ENCODE measurements around the gene ASAH2B. TPM values are rescaled to one million over a fixed set of nuclear protein-coding genes. Genes with fewer than 3 reads are reported as not detected.
"Not testable (repeated sequence)": the region's sequence is repeated elsewhere in the genome, so short reads cannot be mapped to it uniquely, and the experiment has no call there.

Gene ASAH2B
- total RNA-seq, 1 experiment from 2014 or later = 3.8 TPM

- H3K9me2 ChIP-seq (ENCODE audit: insufficient read depth); H4K20me1 ChIP-seq (ENCODE audit: insufficient read depth); POLR2A ChIA-PET (ENCODE audit: unreplicated experiment); H2AFZ ChIP-seq; CTCF ChIA-PET; intact Hi-C loops (cut with micrococcal nuclease; ENCODE audit: unreplicated experiment); H3K27me3 ChIP-seq (ENCODE audit: insufficient read depth, low read depth); H3F3A ChIP-seq (ENCODE audit: insufficient read depth, low read depth); H3K4me3 ChIP-seq; BruUV-seq (replicated peaks); DNase-seq; H3K27ac ChIP-seq; H3K4me2 ChIP-seq; H3K4me1 ChIP-seq (replicated peaks; ENCODE audit: insufficient read depth); H3K36me3 ChIP-seq (ENCODE audit: low read depth); H3K79me2 ChIP-seq (ENCODE audit: low read depth); H3K9me3 ChIP-seq (ENCODE audit: insufficient read depth, low read depth): not testable (repeated sequence)
Observed at GRCh38 chr10:50766774-50767513, 27.2 kb downstream of the ASAH2B start.

- BruUV-seq (replicated peaks); H2AFZ ChIP-seq; POLR2A ChIA-PET (ENCODE audit: unreplicated experiment); H3K9me3 ChIP-seq (ENCODE audit: insufficient read depth, low read depth); H3K9me2 ChIP-seq (ENCODE audit: insufficient read depth); H3K4me3 ChIP-seq; H3K79me2 ChIP-seq (ENCODE audit: low read depth); CTCF ChIA-PET; H4K20me1 ChIP-seq (ENCODE audit: insufficient read depth); H3F3A ChIP-seq (ENCODE audit: insufficient read depth, low read depth); DNase-seq; intact Hi-C loops (cut with micrococcal nuclease; ENCODE audit: unreplicated experiment); H3K36me3 ChIP-seq (ENCODE audit: low read depth); H3K27me3 ChIP-seq (ENCODE audit: insufficient read depth, low read depth); H3K4me1 ChIP-seq (replicated peaks; ENCODE audit: insufficient read depth); H3K4me2 ChIP-seq; H3K27ac ChIP-seq: not testable (repeated sequence)
Observed at GRCh38 chr10:50772042-50772441, 32.3 kb downstream of the ASAH2B start.

GRCh38 chr10:50774868-50775267 is 35.1 kb downstream of the ASAH2B start:
- H4K20me1 ChIP-seq (ENCODE audit: insufficient read depth); intact Hi-C loops (cut with micrococcal nuclease; ENCODE audit: unreplicated experiment); H3K27ac ChIP-seq; BruUV-seq (replicated peaks); H3K36me3 ChIP-seq (ENCODE audit: low read depth); H3K79me2 ChIP-seq (ENCODE audit: low read depth); DNase-seq; H3K4me2 ChIP-seq; POLR2A ChIA-PET (ENCODE audit: unreplicated experiment); H3F3A ChIP-seq (ENCODE audit: insufficient read depth, low read depth); H3K9me2 ChIP-seq (ENCODE audit: insufficient read depth); H3K4me1 ChIP-seq (replicated peaks; ENCODE audit: insufficient read depth); H3K9me3 ChIP-seq (ENCODE audit: insufficient read depth, low read depth); CTCF ChIA-PET; H3K4me3 ChIP-seq; H3K27me3 ChIP-seq (ENCODE audit: insufficient read depth, low read depth); H2AFZ ChIP-seq: not testable (repeated sequence)

DNA sequence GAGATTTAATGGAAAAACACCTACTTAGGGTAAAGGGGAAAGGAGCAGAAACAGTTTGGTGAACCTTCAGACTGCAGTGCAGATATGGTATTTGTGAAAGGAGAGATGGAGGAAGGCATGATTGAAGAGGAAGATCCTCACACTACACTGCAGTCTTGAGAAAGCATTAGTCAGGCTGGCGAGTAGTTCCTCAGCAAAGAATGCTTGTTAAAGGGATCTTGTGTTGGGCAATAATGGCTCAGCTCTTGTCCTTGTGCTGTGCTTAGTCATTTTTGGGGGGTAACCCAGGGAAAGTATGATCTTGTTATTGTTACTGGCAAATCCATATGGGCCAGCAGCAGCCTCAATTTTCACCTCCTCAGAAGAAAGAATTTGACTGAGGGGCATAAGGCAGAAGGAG is 40.3 kb downstream of the ASAH2B start:
- POLR2A ChIA-PET (ENCODE audit: unreplicated experiment); H3K9me2 ChIP-seq (ENCODE audit: insufficient read depth); H3K27me3 ChIP-seq (ENCODE audit: insufficient read depth, low read depth); DNase-seq; H3K27ac ChIP-seq; H3K36me3 ChIP-seq (ENCODE audit: low read depth); H3K9me3 ChIP-seq (ENCODE audit: insufficient read depth, low read depth); H3K79me2 ChIP-seq (ENCODE audit: low read depth); BruUV-seq (replicated peaks); H2AFZ ChIP-seq; H3F3A ChIP-seq (ENCODE audit: insufficient read depth, low read depth); H4K20me1 ChIP-seq (ENCODE audit: insufficient read depth); H3K4me1 ChIP-seq (replicated peaks; ENCODE audit: insufficient read depth); CTCF ChIA-PET; intact Hi-C loops (cut with micrococcal nuclease; ENCODE audit: unreplicated experiment); H3K4me3 ChIP-seq; H3K4me2 ChIP-seq: not testable (repeated sequence)

GRCh38 chr10:50782017-50782416 is 42.3 kb downstream of the ASAH2B start:
- H3K4me2 ChIP-seq; H3K79me2 ChIP-seq (ENCODE audit: low read depth); H3K27ac ChIP-seq; H3K9me2 ChIP-seq (ENCODE audit: insufficient read depth); H3K36me3 ChIP-seq (ENCODE audit: low read depth); H4K20me1 ChIP-seq (ENCODE audit: insufficient read depth); H3K27me3 ChIP-seq (ENCODE audit: insufficient read depth, low read depth); H3K4me1 ChIP-seq (replicated peaks; ENCODE audit: insufficient read depth); H2AFZ ChIP-seq; H3K4me3 ChIP-seq; CTCF ChIA-PET; intact Hi-C loops (cut with micrococcal nuclease; ENCODE audit: unreplicated experiment); DNase-seq; POLR2A ChIA-PET (ENCODE audit: unreplicated experiment); BruUV-seq (replicated peaks); H3K9me3 ChIP-seq (ENCODE audit: insufficient read depth, low read depth); H3F3A ChIP-seq (ENCODE audit: insufficient read depth, low read depth): not testable (repeated sequence)

DNA sequence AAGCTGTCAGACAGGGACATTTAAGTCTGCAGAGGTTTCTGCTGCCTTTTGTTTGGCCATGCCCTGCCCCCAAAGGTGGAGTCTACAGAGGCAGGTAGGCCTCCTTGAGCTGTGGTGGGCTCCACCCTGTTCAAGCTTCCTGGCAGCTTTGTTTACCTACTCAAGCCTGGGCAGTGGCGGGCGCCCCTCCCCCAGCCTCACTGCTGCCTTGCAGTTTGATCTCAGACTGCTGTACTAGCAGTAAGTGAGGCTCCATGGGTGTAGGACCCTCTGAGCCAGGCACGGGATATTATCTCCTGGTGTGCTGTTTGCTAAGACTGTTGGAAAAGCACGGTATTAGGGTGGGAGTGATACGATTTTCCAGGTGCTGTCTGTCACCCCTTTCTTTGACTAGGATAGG is 48.2 kb downstream of the ASAH2B start:
- H3K4me2 ChIP-seq; H2AFZ ChIP-seq; H3K27me3 ChIP-seq (ENCODE audit: insufficient read depth, low read depth); H3K9me3 ChIP-seq (ENCODE audit: insufficient read depth, low read depth); H3K9me2 ChIP-seq (ENCODE audit: insufficient read depth); POLR2A ChIA-PET (ENCODE audit: unreplicated experiment); H4K20me1 ChIP-seq (ENCODE audit: insufficient read depth); H3K4me3 ChIP-seq; DNase-seq; H3K27ac ChIP-seq; intact Hi-C loops (cut with micrococcal nuclease; ENCODE audit: unreplicated experiment); H3K36me3 ChIP-seq (ENCODE audit: low read depth); H3F3A ChIP-seq (ENCODE audit: insufficient read depth, low read depth); H3K79me2 ChIP-seq (ENCODE audit: low read depth); H3K4me1 ChIP-seq (replicated peaks; ENCODE audit: insufficient read depth); BruUV-seq (replicated peaks): not testable (repeated sequence)
- CTCF ChIA-PET = interaction anchor here (0.6 kb wide), 1 partner anchor 371 kb away, joined by 6 read pairs; no protein-coding TSS in a partner anchor

Measured in PC-9 (cell line).